Measurements from ENCODE around the gene CAMSAP1.

The CAMSAP1 gene

GRCh38 chr9:135907006-135907430 is 328 bp downstream of the CAMSAP1 start:
- H3K4me3 ChIP-seq (ENCODE audit: control insufficient read depth, low read depth, low read length), result peak overlapping the region; percentile 41
- no peak for TF ChIP-seq CTCF (IDR thresholded peaks at IDR 0.05; ENCODE audit: control insufficient read depth, insufficient read depth, low read depth, low read length, missing control alignments)
- no peak for DNase-seq (ENCODE audit: low read depth)

- no peak for TF ChIP-seq CTCF (IDR thresholded peaks at IDR 0.05; ENCODE audit: control insufficient read depth, insufficient read depth, low read depth, low read length, missing control alignments)
- H3K4me3 ChIP-seq (ENCODE audit: control insufficient read depth, low read depth, low read length), result peak overlapping the region; percentile 41
- no peak for DNase-seq (ENCODE audit: low read depth)
These were observed 898 bp downstream of the CAMSAP1 start for GRCh38 chr9:135906291-135907005.

GRCh38 chr9:135905380-135906258 is 1.7 kb downstream of the CAMSAP1 start:
- TF ChIP-seq CTCF (IDR thresholded peaks at IDR 0.05; ENCODE audit: control insufficient read depth, insufficient read depth, low read depth, low read length, missing control alignments), result no peak
- DNase-seq (ENCODE audit: low read depth), result no peak

GRCh38 chr9:135903786-135904520 is 3.4 kb downstream of the CAMSAP1 start:
- no peak for DNase-seq (ENCODE audit: low read depth)
- TF ChIP-seq CTCF (IDR thresholded peaks at IDR 0.05; ENCODE audit: control insufficient read depth, insufficient read depth, low read depth, low read length, missing control alignments), result no peak
- no peak overlapping the region for H3K4me3 ChIP-seq (ENCODE audit: control insufficient read depth, low read depth, low read length)

More at GRCh38 chr9:135905380-135906258, 1.7 kb downstream of the CAMSAP1 start:
- no peak overlapping the region; the same call in 1 of the 2 replicates for H3K4me3 ChIP-seq (ENCODE audit: control insufficient read depth, low read depth, low read length)

DNA sequence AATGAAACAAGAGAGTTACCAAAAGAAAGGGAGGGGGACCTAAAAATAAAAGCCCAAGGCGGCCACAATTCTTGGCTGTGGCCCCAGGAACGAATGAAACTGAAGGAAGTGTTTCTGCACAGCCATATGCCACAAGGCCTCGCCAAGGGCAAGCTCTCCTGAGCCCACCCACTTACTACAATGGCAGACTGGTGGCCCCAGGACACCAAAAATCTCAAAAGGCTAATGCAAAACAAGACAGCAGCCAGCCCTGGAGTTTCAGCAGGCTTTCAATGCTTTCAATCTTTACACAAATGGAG is 4.0 kb downstream of the CAMSAP1 start:
- DNase-seq (ENCODE audit: low read depth), result no peak
- no peak for TF ChIP-seq CTCF (IDR thresholded peaks at IDR 0.05; ENCODE audit: control insufficient read depth, insufficient read depth, low read depth, low read length, missing control alignments)
- H3K4me3 ChIP-seq (ENCODE audit: control insufficient read depth, low read depth, low read length), result no peak overlapping the region

DNA sequence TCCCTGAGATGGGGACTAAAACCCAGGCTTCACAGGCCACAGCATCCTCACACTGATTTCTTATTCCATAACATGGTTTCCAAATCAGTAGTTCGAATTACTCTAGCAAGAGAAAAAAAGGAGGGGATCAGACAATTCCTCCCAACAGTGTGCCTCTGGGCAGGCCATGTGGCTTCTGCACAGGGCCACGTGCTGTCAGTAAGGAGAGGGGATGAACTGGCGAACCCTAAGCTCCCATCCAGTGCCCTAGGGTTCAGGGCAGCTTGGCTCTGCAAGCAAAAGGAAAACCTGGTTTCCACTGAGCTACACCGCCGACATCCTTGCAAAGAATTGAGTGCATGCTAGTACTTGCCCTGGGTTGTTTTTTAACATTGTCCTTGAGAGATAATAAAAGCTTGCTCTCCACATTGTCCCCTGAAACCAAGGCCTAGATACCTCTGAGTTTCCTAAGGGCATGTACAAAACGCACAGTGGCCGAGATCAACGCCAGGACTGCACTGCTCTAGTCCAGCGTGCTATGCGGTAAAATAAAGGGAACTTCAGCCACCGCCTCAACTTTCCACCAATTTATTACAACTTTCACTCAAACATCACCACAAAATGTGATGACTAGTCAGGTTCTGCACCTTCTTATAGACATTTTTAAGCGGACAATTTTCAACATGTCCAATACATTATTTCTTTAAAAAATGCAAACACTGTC is 4.5 kb downstream of the CAMSAP1 start:
- no peak for TF ChIP-seq CTCF (IDR thresholded peaks at IDR 0.05; ENCODE audit: control insufficient read depth, insufficient read depth, low read depth, low read length, missing control alignments)
- H3K4me3 ChIP-seq (ENCODE audit: control insufficient read depth, low read depth, low read length), result no peak overlapping the region
- DNase-seq (ENCODE audit: low read depth), result no peak
